Activated naive CD4-positive, alpha-beta T cell treated with anti-CD3 and anti-CD28 coated beads for 36 hours (primary cell): ENCODE data around the gene FOXN4. TPM values are rescaled to one million over a fixed set of nuclear protein-coding genes. Genes with fewer than 3 reads are reported as not detected.

Experiments used
- CTCF ChIA-PET: fragments of 350-600 bp; sonication (Branson Sonifier 250); formaldehyde crosslinking; loops from one replicate; lab custom pipeline; 2021; ENCODE audit warnings: antibody characterized with exemption; lab: Charles Lee
- DNase-seq: peaks from one replicate; pipeline ENCODE4 v3.0.0-alpha.2; 2020
- H3K27ac Mint-ChIP-seq: one replicate; pipeline ENCODE4 v1.8.0; 2021; ENCODE audit warnings: mild to moderate bottlenecking, mixed read lengths
- H3K27me3 Mint-ChIP-seq: one replicate; pipeline ENCODE4 v1.8.0; 2021; ENCODE audit warnings: low read depth, mixed read lengths
- H3K36me3 Mint-ChIP-seq: one replicate; pipeline ENCODE4 v1.8.0; 2021; ENCODE audit warnings: low read depth, mixed read lengths
- H3K4me1 Mint-ChIP-seq: one replicate; pipeline ENCODE4 v1.8.0; 2021; ENCODE audit warnings: low read depth, mixed read lengths
- H3K4me3 Mint-ChIP-seq: one replicate; pipeline ENCODE4 v1.8.0; 2021; ENCODE audit warnings: mild to moderate bottlenecking, moderate library complexity, mixed read lengths
- H3K9me3 Mint-ChIP-seq: one replicate; pipeline ENCODE4 v1.8.0; 2021; ENCODE audit warnings: mixed read lengths
- intact Hi-C: fragments of 100-400 bp; cut with micrococcal nuclease; formaldehyde crosslinking; loops from one replicate; pipeline ENCODE4 v1.15.1; 2023
- total RNA-seq, 2 experiments: library from RNA; stranded (reverse); gene quantifications; one replicate each; pipeline ENCODE4 v1.2.3, GENCODE V29; 2021

Gene FOXN4
- total RNA-seq, 2 experiments from 2014 or later: not detected

GRCh38 chr12:109246221-109246620, 62.9 kb downstream of the FOXN4 start:
- Mint-ChIP-seq H3K4me3 (no peak overlapping the region), H3K9me3 (no peaks in the 10 kb centered on the region), H3K4me1 (no peaks in the 10 kb centered on the region), H3K27ac (no peak overlapping the region), H3K27me3 (no peaks in the 10 kb centered on the region), H3K36me3 (peaks cover 7% of the 10 kb centered on the region)
- DNase-seq: no peak
- CTCF ChIA-PET: no interaction called here
- intact Hi-C loops: no loop called here

GRCh38 chr12:109244073-109244472, 65.0 kb downstream of the FOXN4 start:
- H3K4me1 Mint-ChIP-seq: no peaks in the 10 kb centered on the region
- DNase-seq: no peak
- CTCF ChIA-PET: no interaction called here
- H3K27me3 Mint-ChIP-seq: no peaks in the 10 kb centered on the region
- no peaks in the 10 kb centered on the region for H3K9me3 Mint-ChIP-seq
- intact Hi-C loops: no loop called here
- H3K4me3 Mint-ChIP-seq: no peak overlapping the region
- peaks cover 8% of the 10 kb centered on the region for H3K36me3 Mint-ChIP-seq
- no peak overlapping the region for H3K27ac Mint-ChIP-seq

GRCh38 chr12:109241936-109242335, 67.1 kb downstream of the FOXN4 start:
- no peak for DNase-seq
- Mint-ChIP-seq H3K27ac (no peak overlapping the region), H3K9me3 (no peaks in the 10 kb centered on the region), H3K36me3 (peaks cover 10% of the 10 kb centered on the region), H3K4me1 (no peaks in the 10 kb centered on the region), H3K4me3 (no peak overlapping the region), H3K27me3 (no peaks in the 10 kb centered on the region)
- intact Hi-C loops: no loop called here
- CTCF ChIA-PET: no interaction called here

GRCh38 chr12:109240365-109240764, 68.7 kb downstream of the FOXN4 start:
- peaks cover 11% of the 10 kb centered on the region for H3K36me3 Mint-ChIP-seq
- no peaks in the 10 kb centered on the region for H3K9me3 Mint-ChIP-seq
- intact Hi-C loops: no loop called here
- no peak for DNase-seq
- no peak overlapping the region for H3K4me3 Mint-ChIP-seq
- H3K27ac Mint-ChIP-seq: no peak overlapping the region
- no peaks in the 10 kb centered on the region for H3K27me3 Mint-ChIP-seq
- CTCF ChIA-PET: interaction anchor here (0.6 kb wide), 1 partner anchor 85 kb away, joined by 3 read pairs; no protein-coding TSS in a partner anchor
- no peaks in the 10 kb centered on the region for H3K4me1 Mint-ChIP-seq

- Mint-ChIP-seq H3K36me3 (peaks cover 11% of the 10 kb centered on the region), H3K27me3 (no peaks in the 10 kb centered on the region), H3K4me1 (no peaks in the 10 kb centered on the region), H3K27ac (no peak overlapping the region), H3K9me3 (no peaks in the 10 kb centered on the region), H3K4me3 (no peak overlapping the region)
- CTCF ChIA-PET: interaction anchor here (0.6 kb wide), 1 partner anchor 84 kb away, joined by 3 read pairs; no protein-coding TSS in a partner anchor
- intact Hi-C loops: no loop called here
- no peak for DNase-seq
Measured at GRCh38 chr12:109239691-109240090, 69.4 kb downstream of the FOXN4 start.

- H3K4me3 Mint-ChIP-seq: no peak overlapping the region
- DNase-seq: no peak
- H3K27me3 Mint-ChIP-seq: no peaks in the 10 kb centered on the region
- peaks cover 11% of the 10 kb centered on the region for H3K36me3 Mint-ChIP-seq
- CTCF ChIA-PET: interaction anchor here (0.6 kb wide), 1 partner anchor 32 kb away, joined by 3 read pairs; no protein-coding TSS in a partner anchor
- H3K27ac Mint-ChIP-seq: no peak overlapping the region
- no peaks in the 10 kb centered on the region for H3K9me3 Mint-ChIP-seq
- intact Hi-C loops: no loop called here
- H3K4me1 Mint-ChIP-seq: no peaks in the 10 kb centered on the region
Measured at GRCh38 chr12:109239179-109239578, 69.9 kb downstream of the FOXN4 start.

GRCh38 chr12:109236257-109236656, 72.8 kb downstream of the FOXN4 start:
- Mint-ChIP-seq H3K4me1 (no peaks in the 10 kb centered on the region), H3K27me3 (no peaks in the 10 kb centered on the region), H3K9me3 (no peaks in the 10 kb centered on the region), H3K4me3 (no peak overlapping the region), H3K27ac (no peak overlapping the region), H3K36me3 (peaks cover 7% of the 10 kb centered on the region)
- DNase-seq: no peak
- intact Hi-C loops: no loop called here
- CTCF ChIA-PET: no interaction called here

GRCh38 chr12:109234012-109234411, 75.1 kb downstream of the FOXN4 start:
- H3K27ac Mint-ChIP-seq: no peak overlapping the region
- H3K9me3 Mint-ChIP-seq: no peaks in the 10 kb centered on the region
- no peaks in the 10 kb centered on the region for H3K27me3 Mint-ChIP-seq
- H3K36me3 Mint-ChIP-seq: peaks cover 5% of the 10 kb centered on the region
- intact Hi-C loops: no loop called here
- no peak for DNase-seq
- H3K4me3 Mint-ChIP-seq: no peak overlapping the region
- CTCF ChIA-PET: interaction anchor here (0.6 kb wide), 1 partner anchor 182 kb away, joined by 5 read pairs; no protein-coding TSS in a partner anchor
- no peaks in the 10 kb centered on the region for H3K4me1 Mint-ChIP-seq

- Mint-ChIP-seq H3K4me1 (no peaks in the 10 kb centered on the region), H3K4me3 (no peak overlapping the region), H3K9me3 (no peaks in the 10 kb centered on the region), H3K36me3 (peaks cover 5% of the 10 kb centered on the region), H3K27me3 (no peaks in the 10 kb centered on the region), H3K27ac (no peak overlapping the region)
- no peak for DNase-seq
- CTCF ChIA-PET: no interaction called here
- intact Hi-C loops: no loop called here
Measured at GRCh38 chr12:109232731-109233130, 76.4 kb downstream of the FOXN4 start.

GRCh38 chr12:109230193-109230592, 78.9 kb downstream of the FOXN4 start:
- DNase-seq: no peak
- Mint-ChIP-seq H3K27ac (peak overlapping the region; percentile 24), H3K27me3 (no peaks in the 10 kb centered on the region), H3K9me3 (no peaks in the 10 kb centered on the region), H3K4me1 (no peaks in the 10 kb centered on the region), H3K36me3 (peaks cover 2% of the 10 kb centered on the region), H3K4me3 (no peak overlapping the region)
- intact Hi-C loops: no loop called here
- CTCF ChIA-PET: no interaction called here

GRCh38 chr12:109228664-109229063, 80.4 kb downstream of the FOXN4 start:
- Mint-ChIP-seq H3K36me3 (peaks cover 4% of the 10 kb centered on the region), H3K9me3 (no peaks in the 10 kb centered on the region)
- CTCF ChIA-PET: no interaction called here

More at GRCh38 chr12:109228664-109229063, 80.4 kb downstream of the FOXN4 start:
- H3K27me3 Mint-ChIP-seq: no peaks in the 10 kb centered on the region
- H3K27ac Mint-ChIP-seq: no peak overlapping the region
- intact Hi-C loops: no loop called here
- H3K4me3 Mint-ChIP-seq: no peak overlapping the region
- no peak for DNase-seq
- H3K4me1 Mint-ChIP-seq: no peaks in the 10 kb centered on the region
